KMS-11 (cell line): ENCODE measurements around the gene NRG2.

Experiments used
- H2AFZ ChIP-seq: fragments of 200-600 bp; sonication (generic); 2 replicates; pipeline ENCODE4 v1.6.1; 2016; ENCODE audit warnings: antibody characterized with exemption, mixed run types, low read depth
- H3K27ac ChIP-seq: fragments of 200-600 bp; sonication (generic); 2 replicates; pipeline ENCODE4 v1.6.1; 2016; ENCODE audit warnings: mild to moderate bottlenecking, mixed run types
- H3K27me3 ChIP-seq: fragments of 200-600 bp; sonication (generic); 2 replicates; pipeline ENCODE4 v1.6.1; 2017; ENCODE audit warnings: mild to moderate bottlenecking, low read depth, mixed run types, moderate library complexity; ENCODE audit not compliant: insufficient read depth
- H3K36me3 ChIP-seq: fragments of 200-600 bp; sonication (generic); 2 replicates; pipeline ENCODE4 v1.6.1; 2017; ENCODE audit warnings: mild to moderate bottlenecking, mixed run types; ENCODE audit not compliant: insufficient read depth
- H3K4me1 ChIP-seq: fragments of 200-600 bp; sonication (generic); 2 replicates; pipeline ENCODE4 v1.6.1; 2016; ENCODE audit warnings: mild to moderate bottlenecking, low read depth, mixed run types; ENCODE audit not compliant: poor library complexity, severe bottlenecking
- H3K4me2 ChIP-seq: fragments of 200-600 bp; sonication (generic); 2 replicates; pipeline ENCODE4 v1.7.0; 2016; ENCODE audit warnings: mild to moderate bottlenecking, mixed run types
- H3K4me3 ChIP-seq: fragments of 200-600 bp; sonication (generic); IDR thresholded peaks from 2 replicates; pipeline ENCODE4 v1.6.1; 2017; ENCODE audit warnings: low read depth, low read length, mixed read lengths; ENCODE audit not compliant: insufficient read depth
- H3K79me2 ChIP-seq: fragments of 200-600 bp; sonication (generic); 2 replicates; pipeline ENCODE4 v1.6.1; 2016; ENCODE audit warnings: low read depth, mixed run types; ENCODE audit not compliant: insufficient read depth
- H3K9ac ChIP-seq: fragments of 200-600 bp; sonication (generic); 2 replicates; pipeline ENCODE4 v1.6.1; 2016; ENCODE audit warnings: mild to moderate bottlenecking, mixed run types
- H4K20me1 ChIP-seq: fragments of 200-600 bp; sonication (generic); 2 replicates; pipeline ENCODE4 v1.6.1; 2016; ENCODE audit warnings: mild to moderate bottlenecking, mixed run types; ENCODE audit not compliant: insufficient read depth
- TF ChIP-seq, protein P1 (sequence below): fragments of 200-600 bp; sonication (generic); conservative IDR thresholded peaks from 2 replicates; pipeline ENCODE4 v1.6.1; 2017; ENCODE audit warnings: low read depth, mild to moderate bottlenecking, antibody characterized with exemption, low read length, moderate library complexity, mixed read lengths

NRG2 gene

GRCh38 chr5:139829471-139829870 lies 213.6 kb downstream of the NRG2 start:
- H3K4me2 ChIP-seq: no peak overlapping the region
- no peak overlapping the region for H2AFZ ChIP-seq
- no peak overlapping the region for H3K27ac ChIP-seq
- H3K9ac ChIP-seq: no peak overlapping the region
- no peak overlapping the region for H3K4me3 ChIP-seq
- no peaks in the 10 kb centered on the region for H3K36me3 ChIP-seq
- H3K79me2 ChIP-seq: no peaks in the 10 kb centered on the region
- H3K27me3 ChIP-seq: no peaks in the 10 kb centered on the region; the same call in 1 of the 2 replicates
- H3K4me1 ChIP-seq: no peaks in the 10 kb centered on the region
- no peaks in the 10 kb centered on the region for H4K20me1 ChIP-seq
- TF ChIP-seq, protein P1, sequence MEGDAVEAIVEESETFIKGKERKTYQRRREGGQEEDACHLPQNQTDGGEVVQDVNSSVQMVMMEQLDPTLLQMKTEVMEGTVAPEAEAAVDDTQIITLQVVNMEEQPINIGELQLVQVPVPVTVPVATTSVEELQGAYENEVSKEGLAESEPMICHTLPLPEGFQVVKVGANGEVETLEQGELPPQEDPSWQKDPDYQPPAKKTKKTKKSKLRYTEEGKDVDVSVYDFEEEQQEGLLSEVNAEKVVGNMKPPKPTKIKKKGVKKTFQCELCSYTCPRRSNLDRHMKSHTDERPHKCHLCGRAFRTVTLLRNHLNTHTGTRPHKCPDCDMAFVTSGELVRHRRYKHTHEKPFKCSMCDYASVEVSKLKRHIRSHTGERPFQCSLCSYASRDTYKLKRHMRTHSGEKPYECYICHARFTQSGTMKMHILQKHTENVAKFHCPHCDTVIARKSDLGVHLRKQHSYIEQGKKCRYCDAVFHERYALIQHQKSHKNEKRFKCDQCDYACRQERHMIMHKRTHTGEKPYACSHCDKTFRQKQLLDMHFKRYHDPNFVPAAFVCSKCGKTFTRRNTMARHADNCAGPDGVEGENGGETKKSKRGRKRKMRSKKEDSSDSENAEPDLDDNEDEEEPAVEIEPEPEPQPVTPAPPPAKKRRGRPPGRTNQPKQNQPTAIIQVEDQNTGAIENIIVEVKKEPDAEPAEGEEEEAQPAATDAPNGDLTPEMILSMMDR: no peak

GRCh38 chr5:139828207-139828895 lies 214.7 kb downstream of the NRG2 start:
- no peak overlapping the region for H2AFZ ChIP-seq
- H3K27ac ChIP-seq: no peak overlapping the region
- H3K79me2 ChIP-seq: no peaks in the 10 kb centered on the region
- H3K36me3 ChIP-seq: no peaks in the 10 kb centered on the region
- H3K4me3 ChIP-seq: no peak overlapping the region
- no peak overlapping the region for H3K4me2 ChIP-seq
- no peaks in the 10 kb centered on the region; the same call in 1 of the 2 replicates for H3K27me3 ChIP-seq
- no peaks in the 10 kb centered on the region for H4K20me1 ChIP-seq
- no peak overlapping the region for H3K9ac ChIP-seq
- TF ChIP-seq, protein P1: no peak
- no peaks in the 10 kb centered on the region for H3K4me1 ChIP-seq

- Histone ChIP-seq H3K27ac (no peak overlapping the region), H4K20me1 (no peaks in the 10 kb centered on the region)
Measured at GRCh38 chr5:139825690-139826089, 217.4 kb downstream of the NRG2 start.

DNA sequence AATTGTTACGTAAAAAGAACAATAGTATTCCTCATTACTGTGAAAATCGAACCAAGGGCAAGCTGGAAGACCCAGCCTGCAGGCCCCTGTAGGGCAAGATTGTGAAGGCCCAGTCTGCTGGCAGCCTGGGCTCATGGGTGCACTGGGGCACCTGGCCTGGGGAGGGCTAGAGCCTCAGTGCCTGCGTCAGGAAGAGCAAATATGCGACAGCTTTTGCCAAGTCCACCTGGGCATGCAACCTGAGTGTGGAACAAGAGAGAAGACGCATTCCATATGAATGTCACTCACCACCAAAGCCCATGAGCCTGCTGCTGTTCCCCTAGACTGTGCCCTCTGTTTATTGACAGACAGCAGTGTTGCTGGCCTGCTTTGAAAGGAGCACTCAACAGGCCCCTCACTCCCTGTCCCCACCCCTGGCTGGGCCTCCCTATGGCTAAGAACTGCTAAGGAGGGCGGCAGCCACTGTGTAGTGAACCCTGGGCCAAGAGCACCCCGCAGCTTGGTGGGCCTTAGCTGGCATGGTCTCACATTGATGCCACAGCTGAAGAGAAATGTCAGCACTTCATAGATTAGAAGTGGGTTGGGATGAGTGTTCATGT lies 219.2 kb downstream of the NRG2 start:
- H3K27me3 ChIP-seq: peaks cover 16% of the 10 kb centered on the region; the same call in 1 of the 2 replicates
- no peak overlapping the region for H3K4me2 ChIP-seq
- H2AFZ ChIP-seq: no peak overlapping the region
- no peaks in the 10 kb centered on the region for H3K4me1 ChIP-seq
- no peaks in the 10 kb centered on the region for H3K79me2 ChIP-seq
- H3K4me3 ChIP-seq: no peak overlapping the region
- no peak overlapping the region for H3K9ac ChIP-seq
- H4K20me1 ChIP-seq: no peaks in the 10 kb centered on the region
- TF ChIP-seq, protein P1: no peak
- H3K36me3 ChIP-seq: no peaks in the 10 kb centered on the region
- no peak overlapping the region for H3K27ac ChIP-seq

More at GRCh38 chr5:139825690-139826089, 217.4 kb downstream of the NRG2 start:
- no peak overlapping the region for H3K4me3 ChIP-seq
- H2AFZ ChIP-seq: no peak overlapping the region
- TF ChIP-seq, protein P1: no peak
- H3K4me2 ChIP-seq: no peak overlapping the region
- H3K79me2 ChIP-seq: no peaks in the 10 kb centered on the region
- H3K9ac ChIP-seq: no peak overlapping the region
- H3K4me1 ChIP-seq: no peaks in the 10 kb centered on the region
- peaks cover 3% of the 10 kb centered on the region; the same call in 1 of the 2 replicates for H3K27me3 ChIP-seq
- H3K36me3 ChIP-seq: no peaks in the 10 kb centered on the region
